CD8-positive, alpha-beta memory T cell (primary cell): ENCODE results near the gene OR13G1. TPM values are rescaled to one million over a fixed set of nuclear protein-coding genes. Genes with fewer than 3 reads are reported as not detected.

Experiments used
- CTCF ChIA-PET: fragments of 350-600 bp; sonication (Branson Sonifier 250); formaldehyde crosslinking; loops from one replicate; lab custom pipeline; 2021; ENCODE audit warnings: antibody characterized with exemption; lab: Charles Lee
- POLR2A ChIA-PET: fragments of 350-600 bp; sonication (Branson Sonifier 250); formaldehyde crosslinking; loops from one replicate; lab custom pipeline; 2021; ENCODE audit warnings: antibody characterized with exemption; lab: Charles Lee
- DNase-seq, 5 donors: peaks; one replicate each; pipeline versions ENCODE4 v3.0.0 to v3.0.0-alpha.2; 2020 to 2022; ENCODE audit warnings: mixed read lengths in 1 of 5
- H3K27ac ChIP-seq: one replicate; pipeline ENCODE4 v1.7.0; 2013; ENCODE audit warnings: low read depth, mild to moderate bottlenecking, low read length, moderate library complexity
- H3K27me3 ChIP-seq: 2 replicates; pipeline ENCODE4 v1.7.0; 2013; ENCODE audit warnings: low read length, mild to moderate bottlenecking; ENCODE audit not compliant: insufficient read depth, poor library complexity, severe bottlenecking
- H3K36me3 ChIP-seq: 2 replicates; pipeline ENCODE4 v1.7.0; 2013; ENCODE audit warnings: mild to moderate bottlenecking, low read length, moderate library complexity; ENCODE audit not compliant: insufficient read depth
- H3K4me1 ChIP-seq: 2 replicates; pipeline ENCODE4 v1.7.0; 2013; ENCODE audit warnings: mild to moderate bottlenecking, low read length, moderate library complexity; ENCODE audit not compliant: insufficient read depth
- H3K4me3 ChIP-seq: 2 replicates; pipeline ENCODE4 v1.7.0; 2013; ENCODE audit warnings: mild to moderate bottlenecking, low read length
- H3K9me3 ChIP-seq: 2 replicates; pipeline ENCODE4 v1.7.0; 2013; ENCODE audit warnings: mild to moderate bottlenecking, low read length
- H3K27ac Mint-ChIP-seq, 8 donors: one replicate each; pipeline ENCODE4 v1.8.0; 2020 to 2021; ENCODE audit warnings: mixed read lengths in 8 of 8, mild to moderate bottlenecking in 6 of 8, inconsistent platforms in 3 of 8, moderate library complexity in 3 of 8
- H3K27me3 Mint-ChIP-seq, 2 donors: one replicate each; pipeline ENCODE4 v1.8.0; 2020 to 2021; ENCODE audit warnings: mixed read lengths in 2 of 2, mild to moderate bottlenecking in 1 of 2, moderate library complexity in 1 of 2
- H3K36me3 Mint-ChIP-seq, 3 donors: one replicate each; pipeline ENCODE4 v1.8.0; 2020 to 2021; ENCODE audit warnings: mixed read lengths in 3 of 3, inconsistent platforms in 1 of 3, mild to moderate bottlenecking in 1 of 3
- H3K4me1 Mint-ChIP-seq, 3 donors: one replicate each; pipeline ENCODE4 v1.8.0; 2020 to 2021; ENCODE audit warnings: mixed read lengths in 3 of 3, inconsistent platforms in 1 of 3, mild to moderate bottlenecking in 1 of 3
- H3K4me3 Mint-ChIP-seq, 7 donors: one replicate each; pipeline ENCODE4 v1.8.0; 2020 to 2021; ENCODE audit warnings: mixed read lengths in 7 of 7, mild to moderate bottlenecking in 6 of 7, moderate library complexity in 4 of 7, inconsistent platforms in 2 of 7
- H3K9me3 Mint-ChIP-seq, 5 donors: one replicate each; pipeline ENCODE4 v1.8.0; 2020 to 2022; ENCODE audit warnings: mixed read lengths in 5 of 5, mild to moderate bottlenecking in 3 of 5, moderate library complexity in 2 of 5, inconsistent platforms in 1 of 5
- polyA plus RNA-seq: library from polyadenylated mRNA; unstranded; fragments of 300-500 nt; fragmentation: Illumina TruSeq; gene quantifications from one replicate; pipeline ENCODE4 v1.2.3, GENCODE V29; 2021
- total RNA-seq, 2 experiments: library from RNA; stranded (reverse); gene quantifications; one replicate each; pipeline ENCODE4 v1.2.3, GENCODE V29; 2021

OR13G1 gene
- total and polyA plus RNA-seq, 3 experiments from 2014 or later, result not detected

DNA sequence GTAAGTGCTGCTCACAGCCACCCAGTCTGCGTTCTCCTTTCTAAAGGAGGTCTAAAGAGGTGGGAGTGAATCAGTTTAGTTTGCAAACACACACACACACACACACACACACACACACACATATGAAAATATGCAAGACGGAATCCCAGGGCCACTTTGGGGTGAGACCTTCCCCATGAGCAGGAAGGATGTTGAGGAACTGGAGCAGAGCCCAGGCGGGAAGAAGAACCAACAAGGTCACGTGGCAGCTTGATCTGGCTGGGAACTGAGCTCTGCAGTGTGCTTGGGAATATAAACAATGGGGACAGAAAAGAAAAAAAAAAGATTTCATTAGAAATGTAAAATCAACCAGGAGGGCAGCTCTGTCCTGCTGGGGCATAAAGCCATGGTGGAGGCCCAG is 41.5 kb downstream of the OR13G1 start:
- Histone ChIP-seq H3K4me3 (no peak overlapping the region), H3K9me3 (no peaks in the 10 kb centered on the region), H3K4me1 (no peaks in the 10 kb centered on the region), H3K27me3 (no peaks in the 10 kb centered on the region), H3K27ac (no peak overlapping the region), H3K36me3 (no peaks in the 10 kb centered on the region)
- H3K4me3 Mint-ChIP-seq, result no peak overlapping the region
- H3K9me3 Mint-ChIP-seq, result peaks cover 0 to 10% (median 7%) of the 10 kb centered on the region in 5 donors
- H3K27me3 Mint-ChIP-seq, result peaks cover 15 to 29% of the 10 kb centered on the region in 2 donors
- H3K4me1 Mint-ChIP-seq, result no peaks in the 10 kb centered on the region
- no peak overlapping the region for H3K27ac Mint-ChIP-seq
- ChIA-PET POLR2A (no interaction called here), CTCF (no interaction called here)
- no peak for DNase-seq
- no peaks in the 10 kb centered on the region for H3K36me3 Mint-ChIP-seq

- Mint-ChIP-seq H3K4me1 (no peaks in the 10 kb centered on the region), H3K4me3 (no peak overlapping the region), H3K27ac (no peak overlapping the region), H3K27me3 (no peaks in the 10 kb centered on the region), H3K9me3 (peaks cover 5 to 11% (median 8%) of the 10 kb centered on the region in 5 donors), H3K36me3 (no peaks in the 10 kb centered on the region)
- Histone ChIP-seq H3K36me3 (no peaks in the 10 kb centered on the region), H3K27ac (no peak overlapping the region), H3K27me3 (no peaks in the 10 kb centered on the region), H3K4me1 (no peaks in the 10 kb centered on the region), H3K9me3 (no peaks in the 10 kb centered on the region), H3K4me3 (no peak overlapping the region)
- no peak for DNase-seq
- ChIA-PET CTCF (no interaction called here), POLR2A (no interaction called here)
Observed at GRCh38 chr1:247627951-247628350, 51.6 kb downstream of the OR13G1 start.

Other genes with a start within 250 kb of the OR13G1 start
- not detected for gene OR2B11, start 221.6 kb downstream of the OR13G1 start, total RNA-seq
- not detected for gene OR2B11, start 221.6 kb downstream of the OR13G1 start, polyA plus RNA-seq
- not detected for gene OR2C3, start 143.3 kb downstream of the OR13G1 start, total RNA-seq
- gene OR2C3, start 143.3 kb downstream of the OR13G1 start, polyA plus RNA-seq, result not detected
- gene GCSAML, start 130.6 kb downstream of the OR13G1 start, total RNA-seq, result under 1 TPM; 0.11 to 0.20 TPM
- not detected for gene GCSAML, start 130.6 kb downstream of the OR13G1 start, polyA plus RNA-seq
- gene OR2G2, start 91.4 kb downstream of the OR13G1 start, total RNA-seq, result not detected
- gene OR2G2, start 91.4 kb downstream of the OR13G1 start, polyA plus RNA-seq, result not detected
- gene OR2G3, start 74.2 kb downstream of the OR13G1 start, total RNA-seq, result not detected
- gene OR2G3, start 74.2 kb downstream of the OR13G1 start, polyA plus RNA-seq, result not detected
- not detected for gene OR6F1, start 36.9 kb upstream of the OR13G1 start, total RNA-seq
- not detected for gene OR6F1, start 36.9 kb upstream of the OR13G1 start, polyA plus RNA-seq
- gene OR14K1, start 58.9 kb upstream of the OR13G1 start, total RNA-seq, result not detected
- gene OR14K1, start 58.9 kb upstream of the OR13G1 start, polyA plus RNA-seq, result not detected
- gene OR14A2, start 68.4 kb upstream of the OR13G1 start, total RNA-seq, result not detected
- not detected for gene OR14A2, start 68.4 kb upstream of the OR13G1 start, polyA plus RNA-seq
- gene OR1C1, start 80.8 kb upstream of the OR13G1 start, total RNA-seq, result not detected
- not detected for gene OR1C1, start 80.8 kb upstream of the OR13G1 start, polyA plus RNA-seq
- not detected for gene OR14A16, start 144.4 kb upstream of the OR13G1 start, total RNA-seq
- gene OR14A16, start 144.4 kb upstream of the OR13G1 start, polyA plus RNA-seq, result not detected
- not detected for gene OR11L1, start 162.2 kb upstream of the OR13G1 start, total RNA-seq
- gene OR11L1, start 162.2 kb upstream of the OR13G1 start, polyA plus RNA-seq, result not detected
- under 1 TPM; 0.09 to 0.16 TPM for gene TRIM58, start 177.4 kb upstream of the OR13G1 start, total RNA-seq
- gene TRIM58, start 177.4 kb upstream of the OR13G1 start, polyA plus RNA-seq, result 0.08 TPM
- not detected for gene OR2W3, start 215.8 kb upstream of the OR13G1 start, total RNA-seq
- gene OR2W3, start 215.8 kb upstream of the OR13G1 start, polyA plus RNA-seq, result not detected
- gene OR2T8, start 240.5 kb upstream of the OR13G1 start, total RNA-seq, result not detected
- gene OR2T8, start 240.5 kb upstream of the OR13G1 start, polyA plus RNA-seq, result not detected
- gene OR2AJ1, start 245.2 kb upstream of the OR13G1 start, total RNA-seq, result not detected
- not detected for gene OR2AJ1, start 245.2 kb upstream of the OR13G1 start, polyA plus RNA-seq